Large intestine (tissue), 3 donors: ENCODE results near the gene COL27A1. TPM values are rescaled to one million over a fixed set of nuclear protein-coding genes. Genes with fewer than 3 reads are reported as not detected.

ENCODE experiments used
- DNase-seq, 2 donors: peaks; one replicate each; pipeline versions ENCODE4 v3.0.0 to v3.0.0-alpha.2; 2013
- H3K27ac ChIP-seq: one replicate; pipeline ENCODE4 v1.5.1; 2013; ENCODE audit warnings: low read length
- H3K27me3 ChIP-seq: 2 replicates; pipeline ENCODE4 v1.6.1; 2013; ENCODE audit warnings: low read length; ENCODE audit not compliant: control insufficient read depth, insufficient read depth
- H3K36me3 ChIP-seq: 2 replicates; pipeline ENCODE4 v1.6.1; 2013; ENCODE audit warnings: low read length; ENCODE audit not compliant: control insufficient read depth, insufficient read depth
- H3K4me1 ChIP-seq: one replicate; pipeline ENCODE4 v1.6.1; 2013; ENCODE audit warnings: low read length; ENCODE audit not compliant: control insufficient read depth, insufficient read depth
- H3K4me3 ChIP-seq: one replicate; pipeline ENCODE4 v1.5.1; 2013; ENCODE audit warnings: low read length
- H3K9me3 ChIP-seq: one replicate; pipeline ENCODE4 v1.6.1; 2013; ENCODE audit warnings: mild to moderate bottlenecking, low read depth, low read length, moderate library complexity; ENCODE audit not compliant: control insufficient read depth
- WGBS: methylation state at CpG from one replicate; pipeline ENCODE4 v1.1.5; 2013; ENCODE audit warnings: low lambda C conversion rate; ENCODE audit not compliant: insufficient coverage; 5-methylcytosine and 5-hydroxymethylcytosine counted together
- polyA plus RNA-seq: library from polyadenylated mRNA; unstranded; fragments of 120-200 nt; gene quantifications from one replicate; pipeline ENCODE4 v1.2.1, GENCODE V29; 2013

Gene COL27A1
- polyA plus RNA-seq, 1 donor, result 117 TPM

DNA sequence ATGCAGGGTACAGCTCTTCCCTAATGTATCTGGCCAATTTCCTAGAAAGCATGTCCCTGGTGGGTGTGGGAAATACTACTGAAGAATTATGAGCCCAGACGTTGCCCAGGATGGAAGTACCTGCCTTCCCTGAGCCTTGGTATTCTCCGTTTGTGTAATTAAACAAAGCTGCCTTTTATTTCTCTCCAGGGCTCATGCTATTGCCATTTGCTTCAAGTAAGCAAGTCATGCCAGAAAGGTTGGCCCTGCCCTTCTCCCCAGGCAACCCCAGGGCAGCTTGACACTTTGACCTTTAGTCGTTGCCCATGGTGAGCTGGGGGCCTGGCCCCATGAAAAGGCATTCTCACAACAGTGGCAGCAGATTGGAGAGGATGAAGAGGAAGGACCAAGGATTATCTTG lies 4.4 kb downstream of the COL27A1 start:
- Histone ChIP-seq H3K9me3 (no peaks in the 10 kb centered on the region), H3K4me3 (no peak overlapping the region), H3K27me3 (peaks cover 3% of the 10 kb centered on the region), H3K36me3 (peaks cover 3% of the 10 kb centered on the region), H3K4me1 (peaks cover 76% of the 10 kb centered on the region), H3K27ac (peak overlapping the region; percentile 34)
- peak in 1 of 2 donors; percentile 74 for DNase-seq
- no CpG with 5 or more reads among the region's 3 CpGs for WGBS

DNA sequence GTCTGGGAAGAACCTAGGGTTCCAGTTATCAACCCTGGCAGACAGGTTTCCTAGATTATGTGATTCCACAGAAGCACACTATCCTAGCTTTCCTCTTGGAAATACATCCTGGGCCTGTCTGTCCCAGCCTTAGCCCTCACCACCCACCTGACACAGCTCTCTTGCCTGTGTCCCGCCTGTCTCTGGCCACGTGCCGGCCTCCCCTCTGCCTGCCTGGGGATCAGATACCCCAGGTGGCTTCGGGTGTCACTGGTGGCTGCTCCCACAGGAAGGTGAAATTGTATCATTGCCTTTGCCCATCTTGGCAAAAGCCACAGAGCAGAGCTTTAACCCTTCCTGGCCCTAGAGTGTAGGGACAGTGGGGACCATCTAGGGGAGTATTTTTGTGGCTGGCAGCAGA lies 6.2 kb downstream of the COL27A1 start:
- Histone ChIP-seq H3K9me3 (peaks cover 3% of the 10 kb centered on the region), H3K4me3 (no peak overlapping the region), H3K27ac (no peak overlapping the region), H3K36me3 (peaks cover 5% of the 10 kb centered on the region), H3K4me1 (peaks cover 72% of the 10 kb centered on the region), H3K27me3 (no peaks in the 10 kb centered on the region)
- no CpG with 5 or more reads among the region's 4 CpGs for WGBS
- DNase-seq, result no peak

DNA sequence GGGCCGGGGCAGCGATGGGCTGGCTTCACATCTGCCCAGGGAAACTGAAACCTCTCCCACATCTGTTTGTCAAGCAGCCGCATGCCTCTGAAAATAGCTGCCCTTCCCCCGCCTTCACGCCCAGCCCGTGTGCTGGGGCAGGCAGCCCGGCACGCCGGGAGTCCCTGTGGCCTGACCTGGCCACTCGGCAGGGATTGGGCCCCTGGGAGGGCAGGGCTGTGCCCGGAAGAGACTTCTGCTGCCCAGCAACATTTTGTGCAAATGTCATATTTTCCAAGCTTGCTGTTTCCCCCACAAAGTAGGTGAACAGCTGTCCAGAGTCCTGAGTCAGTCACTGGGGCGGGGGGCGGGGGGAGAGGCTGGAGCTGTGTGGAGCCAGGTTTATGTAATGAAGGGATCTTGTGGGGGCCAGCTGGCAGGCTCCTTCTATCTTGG lies 8.2 kb downstream of the COL27A1 start:
- H3K27ac ChIP-seq, result peak overlapping the region; percentile 76
- peaks cover 56% of the 10 kb centered on the region for H3K4me1 ChIP-seq
- peaks cover 20% of the 10 kb centered on the region for H3K36me3 ChIP-seq
- peak; percentile 81 to 83 for DNase-seq
- no CpG with 5 or more reads among the region's 13 CpGs for WGBS
- H3K4me3 ChIP-seq, result peak overlapping the region; percentile 8
- no peaks in the 10 kb centered on the region for H3K27me3 ChIP-seq
- H3K9me3 ChIP-seq, result peaks cover 3% of the 10 kb centered on the region

DNA sequence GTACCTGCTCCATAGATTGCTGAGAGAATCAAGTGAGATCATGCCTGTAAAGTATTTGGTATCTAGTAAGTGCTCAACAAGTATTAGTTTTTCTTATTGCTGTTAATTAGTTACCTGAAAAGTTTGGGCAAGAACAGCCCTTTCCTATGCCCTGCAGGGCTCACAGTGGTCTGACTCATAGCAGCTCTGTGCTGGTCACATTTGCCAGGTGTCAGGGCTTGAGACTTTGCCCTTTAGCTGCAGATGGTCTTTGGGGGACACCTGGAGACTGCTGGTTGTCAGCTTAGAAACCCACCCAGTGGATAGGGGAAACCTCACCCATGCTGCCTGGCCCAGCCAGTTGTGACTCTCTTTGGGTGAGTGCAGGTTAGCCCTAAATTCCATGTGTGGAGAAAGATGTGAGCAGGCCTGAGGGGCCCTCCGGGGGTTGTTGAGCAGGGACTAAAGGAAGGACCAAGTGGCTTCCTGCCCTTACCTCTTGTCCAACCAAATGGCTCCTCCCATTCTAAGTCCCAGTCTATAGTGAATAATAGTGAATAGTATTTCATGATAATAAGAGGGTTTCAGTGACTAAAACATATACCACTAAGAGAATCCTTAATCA lies 9.0 kb downstream of the COL27A1 start:
- WGBS, result no CpG with 5 or more reads among the region's 1 CpG
- no peaks in the 10 kb centered on the region for H3K27me3 ChIP-seq
- H3K4me3 ChIP-seq, result no peak overlapping the region
- peaks cover 48% of the 10 kb centered on the region for H3K4me1 ChIP-seq
- H3K36me3 ChIP-seq, result peaks cover 27% of the 10 kb centered on the region
- H3K9me3 ChIP-seq, result peaks cover 3% of the 10 kb centered on the region
- H3K27ac ChIP-seq, result peak overlapping the region; percentile 76
- peak in 1 of 2 donors; percentile 60 for DNase-seq

DNA sequence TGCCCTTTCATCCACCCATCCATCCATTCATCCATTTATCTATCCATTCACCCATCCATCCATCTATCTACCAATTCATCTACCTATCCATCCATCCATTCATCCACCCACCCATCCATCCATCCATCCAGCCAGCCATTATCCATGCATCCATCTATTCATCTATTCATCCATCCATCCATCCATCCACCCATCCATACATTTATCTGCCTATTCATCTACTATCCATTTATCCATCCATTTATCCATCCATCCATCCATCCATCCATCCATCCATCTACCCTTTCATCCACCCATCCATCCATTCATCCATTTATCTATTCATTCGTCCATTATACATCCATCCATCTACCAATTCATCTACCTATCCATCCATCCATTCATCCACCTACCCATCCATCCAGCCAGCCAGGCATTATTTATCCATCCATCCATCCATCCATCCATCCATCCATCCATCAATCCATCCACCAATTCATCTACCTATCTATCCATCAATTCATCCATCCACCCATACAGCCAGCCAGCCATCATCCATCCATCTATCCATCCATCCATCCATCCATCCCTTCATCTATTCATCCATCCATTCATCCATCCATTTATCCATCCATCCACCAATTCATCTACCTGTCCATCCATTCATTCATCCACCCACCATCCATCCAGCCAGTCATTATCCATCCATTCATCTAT lies 10.2 kb downstream of the COL27A1 start:
- Histone ChIP-seq H3K27ac (no peak overlapping the region), H3K4me3 (no peak overlapping the region), H3K4me1 (peaks cover 39% of the 10 kb centered on the region), H3K9me3 (peaks cover 3% of the 10 kb centered on the region), H3K36me3 (peaks cover 38% of the 10 kb centered on the region), H3K27me3 (no peaks in the 10 kb centered on the region)
- DNase-seq, result no peak
- 100% methylated on average over 1 of the region's 1 CpG for whole genome bisulfite sequencing

DNA sequence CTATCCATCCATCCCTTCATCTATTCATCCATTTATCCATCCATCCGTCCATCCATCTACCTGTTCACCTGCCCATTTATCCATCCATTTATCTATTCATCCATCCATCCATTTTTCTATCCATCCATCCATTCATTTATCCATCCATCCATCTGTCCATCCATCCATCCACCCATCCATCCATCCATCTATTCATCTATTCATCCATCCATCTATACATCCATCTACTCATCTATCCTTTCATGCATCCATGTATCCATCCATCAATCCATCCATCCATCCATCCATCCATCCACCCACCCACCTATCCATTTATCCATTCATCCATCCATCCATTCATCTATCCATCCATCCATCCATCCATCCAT lies 10.8 kb downstream of the COL27A1 start:
- Histone ChIP-seq H3K4me1 (peaks cover 34% of the 10 kb centered on the region), H3K36me3 (peaks cover 40% of the 10 kb centered on the region), H3K9me3 (peaks cover 3% of the 10 kb centered on the region), H3K27ac (no peak overlapping the region), H3K27me3 (no peaks in the 10 kb centered on the region), H3K4me3 (no peak overlapping the region)
- 100% methylated on average over 1 of the region's 1 CpG for WGBS
- no peak for DNase-seq

DNA sequence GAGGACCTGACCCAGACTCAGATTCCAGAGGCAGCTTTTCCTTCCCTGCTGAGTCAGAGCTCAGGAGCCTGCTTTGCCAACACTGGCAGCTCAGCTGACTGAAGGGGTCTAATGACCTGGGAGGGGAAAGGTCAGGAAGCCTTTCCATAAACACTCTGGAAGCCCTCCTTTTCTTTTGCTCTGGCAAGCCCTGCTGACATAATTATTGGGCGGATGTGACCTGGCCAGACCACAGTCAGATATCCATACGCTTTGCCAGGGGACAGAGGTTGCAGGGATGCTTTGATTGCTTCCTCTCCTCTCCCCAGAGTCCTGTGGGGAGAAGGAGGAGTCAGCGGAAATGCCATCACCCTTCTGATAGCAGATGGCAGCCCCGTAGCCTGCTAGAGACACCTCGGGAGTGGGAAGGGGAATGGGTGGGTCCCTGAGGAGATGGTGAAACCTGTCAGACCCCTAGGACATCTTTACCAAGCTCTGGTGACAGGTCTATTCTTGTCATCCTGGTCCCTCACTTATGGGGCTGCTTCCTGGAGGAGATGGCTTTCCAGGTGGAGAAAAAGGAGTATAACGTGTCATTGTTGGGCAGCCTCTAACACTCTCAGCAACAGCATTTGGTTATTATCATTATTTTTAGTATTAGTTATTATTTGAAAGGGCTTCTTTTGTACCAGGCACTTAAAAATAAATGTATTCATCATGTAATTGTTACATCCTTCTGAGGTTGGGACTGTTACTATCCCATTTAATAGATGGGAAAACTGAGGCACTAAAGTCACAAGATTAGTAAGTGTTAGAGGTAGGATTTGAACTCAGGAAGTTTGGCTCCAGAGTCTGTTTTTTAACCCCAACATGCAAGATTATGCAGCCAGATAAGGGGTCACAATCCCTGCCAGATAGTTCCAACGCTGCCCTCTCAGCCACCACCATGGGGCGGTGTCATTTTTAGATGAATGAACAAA lies 11.6 kb downstream of the COL27A1 start:
- Histone ChIP-seq H3K27ac (no peak overlapping the region), H3K36me3 (peaks cover 47% of the 10 kb centered on the region), H3K4me3 (no peak overlapping the region), H3K9me3 (peaks cover 3% of the 10 kb centered on the region), H3K4me1 (peaks cover 26% of the 10 kb centered on the region), H3K27me3 (no peaks in the 10 kb centered on the region)
- 80% methylated on average over 1 of the region's 8 CpGs for WGBS
- no peak for DNase-seq

DNA sequence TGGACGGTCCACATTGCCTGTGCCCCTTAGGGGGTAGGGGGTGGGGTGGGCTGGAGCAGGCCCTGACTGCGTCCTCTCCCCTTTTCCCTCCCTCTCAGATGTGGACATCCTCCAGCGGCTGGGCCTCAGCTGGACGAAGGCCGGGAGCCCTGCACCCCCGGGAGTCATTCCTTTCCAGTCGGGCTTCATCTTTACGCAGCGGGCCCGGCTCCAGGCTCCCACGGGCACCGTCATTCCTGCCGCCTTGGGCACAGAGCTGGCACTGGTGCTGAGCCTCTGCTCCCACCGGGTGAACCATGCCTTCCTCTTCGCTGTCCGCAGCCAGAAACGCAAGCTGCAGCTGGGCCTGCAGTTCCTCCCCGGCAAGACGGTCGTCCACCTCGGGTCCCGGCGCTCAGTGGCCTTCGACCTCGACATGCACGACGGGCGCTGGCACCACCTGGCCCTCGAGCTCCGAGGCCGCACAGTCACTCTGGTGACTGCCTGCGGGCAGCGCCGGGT lies 12.3 kb downstream of the COL27A1 start:
- DNase-seq, result no peak
- WGBS, result no CpG with 5 or more reads among the region's 34 CpGs
- Histone ChIP-seq H3K36me3 (peaks cover 49% of the 10 kb centered on the region), H3K27me3 (no peaks in the 10 kb centered on the region), H3K4me3 (no peak overlapping the region), H3K27ac (no peak overlapping the region), H3K9me3 (peaks cover 3% of the 10 kb centered on the region), H3K4me1 (peaks cover 19% of the 10 kb centered on the region)

DNA sequence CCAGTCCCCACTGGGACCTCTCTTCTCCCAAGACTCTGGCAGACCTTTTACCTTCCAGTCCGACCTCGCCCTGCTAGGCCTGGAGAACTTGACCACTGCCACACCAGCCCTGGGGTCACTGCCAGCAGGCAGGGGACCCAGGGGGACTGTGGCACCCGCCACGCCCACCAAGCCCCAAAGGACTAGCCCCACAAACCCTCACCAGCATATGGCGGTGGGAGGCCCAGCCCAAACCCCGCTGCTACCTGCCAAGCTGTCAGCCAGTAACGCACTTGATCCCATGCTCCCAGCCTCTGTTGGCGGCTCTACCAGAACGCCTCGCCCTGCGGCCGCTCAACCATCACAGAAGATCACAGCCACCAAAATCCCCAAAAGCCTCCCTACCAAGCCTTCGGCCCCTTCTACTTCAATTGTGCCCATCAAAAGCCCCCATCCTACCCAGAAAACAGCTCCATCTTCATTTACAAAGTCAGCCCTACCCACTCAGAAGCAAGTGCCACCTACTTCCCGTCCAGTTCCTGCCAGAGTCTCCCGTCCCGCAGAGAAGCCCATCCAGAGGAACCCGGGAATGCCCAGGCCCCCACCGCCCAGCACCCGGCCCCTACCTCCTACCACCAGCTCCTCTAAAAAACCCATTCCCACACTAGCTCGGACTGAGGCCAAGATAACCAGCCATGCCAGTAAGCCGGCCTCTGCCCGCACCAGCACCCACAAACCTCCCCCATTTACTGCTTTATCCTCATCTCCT lies 13.1 kb downstream of the COL27A1 start:
- no CpG with 5 or more reads among the region's 22 CpGs for WGBS
- Histone ChIP-seq H3K4me3 (no peak overlapping the region), H3K36me3 (peaks cover 49% of the 10 kb centered on the region), H3K27me3 (no peaks in the 10 kb centered on the region), H3K27ac (no peak overlapping the region), H3K4me1 (peaks cover 19% of the 10 kb centered on the region), H3K9me3 (peaks cover 3% of the 10 kb centered on the region)
- DNase-seq, result no peak
